RWPE1 (cell line): ENCODE results near the gene GSTM3.

Source experiments
- CTCF ChIA-PET: fragments of 350-600 bp; sonication (Branson Sonifier 250); formaldehyde crosslinking; extraction: SDS; loops from one replicate; lab custom pipeline; 2021; lab: Yijun Ruan, JAX
- POLR2A ChIA-PET: fragments of 400-600 bp; formaldehyde crosslinking; extraction: SDS; loops from one replicate; lab custom pipeline; 2020; ENCODE audit warnings: antibody characterized with exemption; ENCODE audit not compliant: low non-redundant PET; lab: Yijun Ruan, JAX
- DNase-seq: peaks from one replicate; pipeline ENCODE4 v3.0.0; 2012; ENCODE audit warnings: low spot score
- H3K27ac ChIP-seq: fragments of 450-650 bp; 2 replicates; pipeline ENCODE4 v1.5.1; 2017
- CTCF ChIP-seq: fragments of 450-650 bp; conservative IDR thresholded peaks from 2 replicates; pipeline ENCODE4 v1.5.1; 2017; ENCODE audit warnings: low read depth, mild to moderate bottlenecking

The GSTM3 gene

GRCh38 chr1:109787211-109787844 is 46.5 kb upstream of the GSTM3 start:
- no peak for TF ChIP-seq CTCF
- ChIA-PET POLR2A (no interaction called here), CTCF (interaction anchor here (0.6 to 1.5 kb wide), 4 partner anchors 121 to 197 kb away, joined by 3 to 10 read pairs (median 3); partner anchors contain the start of gene AHCYL1)
- H3K27ac ChIP-seq = no peak overlapping the region
- DNase-seq = peak; percentile 79

- no peak overlapping the region for H3K27ac ChIP-seq
- ChIA-PET CTCF (interaction anchor here (1.5 kb wide), 1 partner anchor 198 kb away, joined by 3 read pairs; the partner anchor contains the start of gene AHCYL1), POLR2A (no interaction called here)
- no peak for TF ChIP-seq CTCF
- peak; percentile 55 for DNase-seq
Measured at GRCh38 chr1:109786531-109787021, 45.7 kb upstream of the GSTM3 start.

GRCh38 chr1:109786112-109786480 is 45.3 kb upstream of the GSTM3 start:
- no peak for TF ChIP-seq CTCF
- no peak for DNase-seq
- no peak overlapping the region for H3K27ac ChIP-seq
- ChIA-PET POLR2A (no interaction called here), CTCF (interaction anchor here (1.5 kb wide), 1 partner anchor 198 kb away, joined by 3 read pairs; the partner anchor contains the start of gene AHCYL1)

- H3K27ac ChIP-seq = no peak overlapping the region
- DNase-seq = no peak
- ChIA-PET CTCF (interaction anchor here (0.6 kb wide), 1 partner anchor 196 kb away, joined by 4 read pairs; no protein-coding TSS in a partner anchor), POLR2A (no interaction called here)
- no peak for TF ChIP-seq CTCF
Measured at GRCh38 chr1:109785446-109786111, 44.7 kb upstream of the GSTM3 start.

GRCh38 chr1:109784551-109785252 is 43.9 kb upstream of the GSTM3 start:
- H3K27ac ChIP-seq = no peak overlapping the region
- POLR2A ChIA-PET = no interaction called here
- CTCF ChIA-PET = interaction anchor here (0.6 kb wide), 1 partner anchor 197 kb away, joined by 4 read pairs; no protein-coding TSS in a partner anchor
- DNase-seq = no peak
- TF ChIP-seq CTCF = no peak

- POLR2A ChIA-PET = no interaction called here
- peak; percentile 89 for DNase-seq
- CTCF ChIA-PET = interaction anchor here (0.7 to 11.7 kb wide), 2 partner anchors 143 to 197 kb away, joined by 3 to 239 read pairs; partner anchors contain the start of gene AHCYL1
- peak overlapping the region; percentile 55 for H3K27ac ChIP-seq
- no peak for TF ChIP-seq CTCF
Measured at GRCh38 chr1:109783436-109783835, 42.6 kb upstream of the GSTM3 start.
